ENCODE data around the gene C1orf174.

DNA sequence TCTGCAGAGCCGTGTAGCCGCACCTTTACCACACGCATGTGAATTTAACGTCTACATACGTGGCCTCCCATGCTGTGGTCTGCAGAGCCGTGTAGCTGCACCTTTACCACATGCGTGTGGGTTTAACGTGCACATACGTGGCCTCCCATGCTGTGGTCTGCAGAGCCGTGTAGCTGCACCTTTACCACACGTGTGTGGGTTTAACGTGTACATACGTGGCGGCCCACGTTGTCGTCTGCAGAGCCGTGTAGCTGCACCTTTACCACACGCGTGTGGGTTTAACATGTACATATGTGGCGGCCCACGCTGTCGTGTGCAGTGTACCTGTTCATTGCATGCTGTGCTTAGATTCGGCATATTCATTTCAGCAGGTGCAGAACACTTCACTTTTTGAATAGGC is 25.3 kb downstream of the C1orf174 start:
- TF ChIP-seq CTCF (conservative IDR thresholded peaks at IDR 0.05 in 1 of 2, IDR thresholded peaks at IDR 0.05 in 1 of 2; ENCODE audit: low read depth in 1 of 2, low read length in 2 of 2) (no peak), EZH2 (IDR thresholded peaks at IDR 0.05; ENCODE audit: low read length, missing control alignments) (no peak)

All from fibroblast of lung (primary cell).